GM19193 (cell line): ENCODE measurements around the gene FCN1.

Experiments
- POLR2A ChIP-seq: IDR thresholded peaks from 4 replicates; pipeline ENCODE4 v1.6.1; 2011; ENCODE audit not compliant: insufficient read depth, insufficient read length; ENCODE audit errors: extremely low read depth

Gene FCN1

DNA sequence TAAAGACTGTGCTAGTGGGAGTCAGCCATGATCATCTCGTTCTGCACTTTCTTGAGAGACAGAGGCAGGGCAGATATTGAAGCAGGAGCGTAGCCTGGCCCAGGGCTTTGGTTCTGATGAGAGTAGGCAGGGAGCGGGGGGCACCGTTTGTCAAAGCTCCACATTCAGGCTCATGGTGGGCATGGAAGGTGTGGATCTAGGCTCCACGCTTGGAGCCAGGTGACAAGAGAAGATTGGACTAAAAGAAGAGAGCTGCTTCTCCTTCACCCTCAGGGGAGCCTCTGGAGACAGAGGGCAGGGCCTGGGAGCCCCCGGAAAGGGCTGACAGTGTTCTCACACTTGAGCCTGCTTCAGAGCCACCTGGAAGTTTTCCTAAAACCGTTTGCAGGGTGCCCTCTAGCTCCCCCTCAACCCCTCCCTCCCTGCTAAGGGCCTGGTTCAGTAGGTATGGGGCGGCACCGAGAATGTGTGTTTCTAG, 61.8 kb downstream of the FCN1 start:
- no peak for TF ChIP-seq POLR2A
